Activated CD4-positive, alpha-beta memory T cell treated with anti-CD3 and anti-CD28 coated beads, Interleukin-2, amount 10 ng/mL, durations not matched to agents 7 days and 5 days (primary cell): ENCODE results near the gene ST8SIA1. TPM values are rescaled to one million over a fixed set of nuclear protein-coding genes. Genes with fewer than 3 reads are reported as not detected.

Source experiments
- CTCF ChIA-PET: fragments of 350-600 bp; sonication (Branson Sonifier 250); formaldehyde crosslinking; loops from one replicate; lab custom pipeline; 2021; ENCODE audit warnings: antibody characterized with exemption, inconsistent platforms; lab: Charles Lee
- POLR2A ChIA-PET: fragments of 350-600 bp; sonication (Branson Sonifier 250); formaldehyde crosslinking; loops from one replicate; lab custom pipeline; 2021; ENCODE audit warnings: antibody characterized with exemption; lab: Charles Lee
- DNase-seq: peaks from one replicate; pipeline ENCODE4 v3.0.0-alpha.2; 2020
- H3K27ac Mint-ChIP-seq: one replicate; pipeline ENCODE4 v1.8.0; 2021; ENCODE audit warnings: mild to moderate bottlenecking, mixed read lengths
- H3K27me3 Mint-ChIP-seq: one replicate; pipeline ENCODE4 v1.8.0; 2021; ENCODE audit warnings: mixed read lengths
- H3K36me3 Mint-ChIP-seq: one replicate; pipeline ENCODE4 v1.8.0; 2021; ENCODE audit warnings: low read depth, mixed read lengths
- H3K4me1 Mint-ChIP-seq: one replicate; pipeline ENCODE4 v1.8.0; 2021; ENCODE audit warnings: mixed read lengths
- H3K4me3 Mint-ChIP-seq: one replicate; pipeline ENCODE4 v1.8.0; 2021; ENCODE audit warnings: mild to moderate bottlenecking, mixed read lengths
- H3K9me3 Mint-ChIP-seq: one replicate; pipeline ENCODE4 v1.8.0; 2021; ENCODE audit warnings: mixed read lengths
- total RNA-seq, 2 experiments: library from RNA; stranded (reverse); gene quantifications; one replicate each; pipeline ENCODE4 v1.2.3, GENCODE V29; 2021

ST8SIA1 gene
- total RNA-seq, 2 experiments from 2014 or later = 2.6 to 3.1 TPM

DNA sequence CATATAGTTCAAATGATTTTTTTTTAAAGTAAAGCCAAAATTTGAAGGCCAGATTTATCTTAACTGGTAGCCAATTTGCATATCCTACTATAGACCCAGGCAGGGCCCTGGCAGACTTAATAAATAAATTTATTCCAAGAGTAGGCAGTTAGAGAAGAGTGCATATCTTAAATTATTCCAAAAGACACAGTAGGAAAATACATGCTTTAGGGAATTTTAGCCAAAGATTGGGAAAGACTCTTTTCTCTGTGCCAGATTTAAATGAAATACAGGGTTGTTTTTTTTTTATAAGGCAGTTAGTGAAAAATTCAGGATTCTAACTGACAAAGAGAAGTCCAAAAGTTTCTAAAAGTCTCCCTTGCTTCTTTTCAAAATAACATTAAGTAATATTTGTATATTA lies 65.5 kb downstream of the ST8SIA1 start:
- Mint-ChIP-seq H3K4me1 (no peaks in the 10 kb centered on the region), H3K27me3 (no peaks in the 10 kb centered on the region), H3K9me3 (no peaks in the 10 kb centered on the region), H3K27ac (no peak overlapping the region), H3K36me3 (no peaks in the 10 kb centered on the region), H3K4me3 (no peak overlapping the region)
- POLR2A ChIA-PET = no interaction called here
- DNase-seq = no peak
- CTCF ChIA-PET = no interaction called here

DNA sequence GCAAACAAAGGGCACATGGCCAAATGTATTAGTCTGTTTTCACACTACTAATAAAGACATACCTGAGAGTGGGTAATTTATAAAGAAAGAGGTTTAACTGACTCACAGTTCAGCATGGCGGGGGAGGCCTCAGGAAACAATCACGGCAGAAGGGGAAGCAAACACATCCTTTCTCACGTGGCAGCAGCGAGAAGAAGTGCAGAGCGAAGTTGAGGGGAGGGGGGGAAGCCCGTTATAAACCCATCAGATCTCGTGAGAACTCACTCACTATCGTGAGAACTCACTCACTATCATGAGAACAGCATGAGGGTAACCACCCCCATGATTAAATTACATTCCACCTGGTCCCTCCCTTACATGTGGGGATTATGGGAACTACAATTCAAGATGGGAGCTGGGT lies 66.1 kb downstream of the ST8SIA1 start:
- no peak overlapping the region for H3K27ac Mint-ChIP-seq
- H3K4me3 Mint-ChIP-seq = no peak overlapping the region
- H3K36me3 Mint-ChIP-seq = no peaks in the 10 kb centered on the region
- no peak for DNase-seq
- ChIA-PET CTCF (no interaction called here), POLR2A (no interaction called here)
- H3K27me3 Mint-ChIP-seq = no peaks in the 10 kb centered on the region
- no peaks in the 10 kb centered on the region for H3K9me3 Mint-ChIP-seq
- no peaks in the 10 kb centered on the region for H3K4me1 Mint-ChIP-seq

DNA sequence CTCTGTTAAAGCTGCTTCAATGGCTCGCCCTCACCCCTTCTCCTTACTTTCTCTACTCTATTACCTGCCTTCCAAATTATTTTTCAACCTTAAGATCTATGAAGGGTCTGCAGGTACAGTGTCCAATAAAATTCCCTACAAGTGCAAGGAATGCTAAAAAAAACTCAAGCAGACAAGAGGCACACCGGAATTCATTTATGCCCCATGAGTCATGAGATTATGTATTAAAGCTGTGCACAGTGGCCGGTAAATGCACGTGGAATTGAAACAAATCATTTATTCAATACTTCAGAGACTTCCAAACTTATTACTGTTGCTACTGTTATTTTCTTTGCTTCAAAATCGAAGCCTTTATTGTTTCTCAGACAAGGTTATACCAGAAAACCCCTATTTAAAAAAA lies 68.4 kb downstream of the ST8SIA1 start:
- H3K27me3 Mint-ChIP-seq = no peaks in the 10 kb centered on the region
- no peaks in the 10 kb centered on the region for H3K9me3 Mint-ChIP-seq
- H3K27ac Mint-ChIP-seq = no peak overlapping the region
- H3K4me3 Mint-ChIP-seq = no peak overlapping the region
- POLR2A ChIA-PET = no interaction called here
- H3K36me3 Mint-ChIP-seq = no peaks in the 10 kb centered on the region
- CTCF ChIA-PET = no interaction called here
- no peaks in the 10 kb centered on the region for H3K4me1 Mint-ChIP-seq
- DNase-seq = no peak

- DNase-seq = no peak
- H3K4me1 Mint-ChIP-seq = no peaks in the 10 kb centered on the region
- H3K27ac Mint-ChIP-seq = no peak overlapping the region
- no peak overlapping the region for H3K4me3 Mint-ChIP-seq
- no peaks in the 10 kb centered on the region for H3K27me3 Mint-ChIP-seq
- H3K36me3 Mint-ChIP-seq = no peaks in the 10 kb centered on the region
- ChIA-PET POLR2A (no interaction called here), CTCF (no interaction called here)
- no peaks in the 10 kb centered on the region for H3K9me3 Mint-ChIP-seq
These were observed 70.1 kb downstream of the ST8SIA1 start for GRCh38 chr12:22264380-22264779.

DNA sequence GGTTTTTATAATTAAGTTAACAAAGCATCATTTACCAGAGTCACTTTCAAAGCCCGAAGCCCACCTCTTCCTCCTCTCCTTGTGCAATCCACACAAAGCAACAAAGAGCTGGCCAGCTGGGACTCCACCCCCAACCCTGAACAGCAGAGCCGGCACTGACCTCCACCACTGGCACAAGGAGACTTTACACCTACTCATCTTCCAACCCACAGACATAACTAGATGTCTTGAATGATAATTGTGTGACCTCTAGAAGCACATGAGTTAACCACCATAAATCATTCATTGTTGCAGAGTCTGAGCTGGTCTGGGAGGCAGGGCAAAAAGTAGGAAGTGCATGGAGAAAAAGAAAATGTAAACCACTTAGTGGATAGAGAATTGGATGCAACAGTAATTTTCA lies 72.2 kb downstream of the ST8SIA1 start:
- H3K36me3 Mint-ChIP-seq = no peaks in the 10 kb centered on the region
- DNase-seq = no peak
- H3K27me3 Mint-ChIP-seq = no peaks in the 10 kb centered on the region
- H3K4me3 Mint-ChIP-seq = no peak overlapping the region
- POLR2A ChIA-PET = no interaction called here
- H3K9me3 Mint-ChIP-seq = no peaks in the 10 kb centered on the region
- CTCF ChIA-PET = no interaction called here
- no peaks in the 10 kb centered on the region for H3K4me1 Mint-ChIP-seq
- H3K27ac Mint-ChIP-seq = no peak overlapping the region

DNA sequence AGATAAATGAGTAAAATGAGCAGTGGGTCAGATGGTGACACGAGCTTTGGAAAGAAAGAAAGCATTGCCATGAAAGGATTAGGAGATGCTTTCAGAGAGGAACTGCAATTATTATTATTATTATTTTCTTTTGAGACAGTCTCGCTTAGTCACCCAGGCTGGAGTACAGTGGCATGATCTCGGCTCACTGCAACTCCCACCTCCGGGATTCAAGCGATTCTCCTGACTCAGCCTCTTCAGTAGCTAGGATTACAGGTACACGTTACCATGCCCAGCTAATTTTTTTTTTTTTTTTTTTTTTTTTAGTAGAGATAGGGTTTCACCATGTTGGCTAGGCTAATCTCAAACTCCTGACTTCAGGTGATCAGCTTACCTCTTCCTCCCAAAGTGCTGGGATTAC lies 77.4 kb downstream of the ST8SIA1 start:
- ChIA-PET POLR2A (no interaction called here), CTCF (interaction anchor here (1.5 kb wide), 1 partner anchor 14 kb away, joined by 4 read pairs; no protein-coding TSS in a partner anchor)
- no peak for DNase-seq
- Mint-ChIP-seq H3K9me3 (no peaks in the 10 kb centered on the region), H3K4me1 (no peaks in the 10 kb centered on the region), H3K36me3 (no peaks in the 10 kb centered on the region), H3K27me3 (no peaks in the 10 kb centered on the region), H3K4me3 (no peak overlapping the region), H3K27ac (no peak overlapping the region)

- no peak for DNase-seq
- Mint-ChIP-seq H3K27ac (no peak overlapping the region), H3K27me3 (no peaks in the 10 kb centered on the region), H3K4me1 (no peaks in the 10 kb centered on the region), H3K36me3 (no peaks in the 10 kb centered on the region), H3K4me3 (no peak overlapping the region), H3K9me3 (no peaks in the 10 kb centered on the region)
- CTCF ChIA-PET = interaction anchor here (1.5 kb wide), 1 partner anchor 13 kb away, joined by 4 read pairs; no protein-coding TSS in a partner anchor
- POLR2A ChIA-PET = no interaction called here
These were observed 77.9 kb downstream of the ST8SIA1 start for GRCh38 chr12:22256605-22257004.

GRCh38 chr12:22256041-22256441 lies 78.5 kb downstream of the ST8SIA1 start:
- ChIA-PET CTCF (interaction anchor here (1.5 kb wide), 1 partner anchor 13 kb away, joined by 4 read pairs; no protein-coding TSS in a partner anchor), POLR2A (no interaction called here)
- Mint-ChIP-seq H3K27ac (no peak overlapping the region), H3K4me1 (peaks cover 1% of the 10 kb centered on the region), H3K36me3 (no peaks in the 10 kb centered on the region), H3K9me3 (no peaks in the 10 kb centered on the region), H3K4me3 (no peak overlapping the region), H3K27me3 (no peaks in the 10 kb centered on the region)
- DNase-seq = no peak

- Mint-ChIP-seq H3K36me3 (no peaks in the 10 kb centered on the region), H3K27ac (no peak overlapping the region), H3K4me3 (no peak overlapping the region), H3K27me3 (no peaks in the 10 kb centered on the region), H3K4me1 (peaks cover 4% of the 10 kb centered on the region), H3K9me3 (no peaks in the 10 kb centered on the region)
- ChIA-PET POLR2A (no interaction called here), CTCF (no interaction called here)
- no peak for DNase-seq
These were observed 79.4 kb downstream of the ST8SIA1 start for GRCh38 chr12:22255097-22255496.

GRCh38 chr12:22254478-22254877 lies 80.0 kb downstream of the ST8SIA1 start:
- Mint-ChIP-seq H3K4me3 (no peak overlapping the region), H3K27ac (no peak overlapping the region)
- POLR2A ChIA-PET = no interaction called here

DNA sequence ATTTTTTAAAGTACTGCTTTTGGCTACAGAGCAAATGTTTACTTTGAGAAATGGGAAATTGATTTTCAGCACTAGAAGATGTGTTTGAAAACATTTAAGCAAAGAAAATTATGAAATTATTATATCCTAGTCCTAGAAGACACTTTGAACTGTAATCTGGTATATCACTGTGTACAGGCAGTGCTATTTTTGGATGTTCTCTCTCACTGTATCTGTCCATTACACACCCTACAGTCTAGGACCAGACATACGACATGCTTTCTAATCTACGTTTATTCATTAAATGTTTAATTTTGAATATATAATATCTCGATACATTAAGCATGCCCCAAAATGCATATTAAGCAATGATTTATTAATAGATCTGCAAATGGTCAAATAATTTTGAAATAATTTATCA lies 82.5 kb downstream of the ST8SIA1 start:
- no peak overlapping the region for H3K27ac Mint-ChIP-seq
- DNase-seq = no peak
- H3K9me3 Mint-ChIP-seq = no peaks in the 10 kb centered on the region
- H3K27me3 Mint-ChIP-seq = no peaks in the 10 kb centered on the region
- no peak overlapping the region for H3K4me3 Mint-ChIP-seq
- ChIA-PET POLR2A (no interaction called here), CTCF (no interaction called here)
- H3K36me3 Mint-ChIP-seq = no peaks in the 10 kb centered on the region
- peaks cover 4% of the 10 kb centered on the region for H3K4me1 Mint-ChIP-seq

More at GRCh38 chr12:22254478-22254877, 80.0 kb downstream of the ST8SIA1 start:
- Mint-ChIP-seq H3K27me3 (no peaks in the 10 kb centered on the region), H3K36me3 (no peaks in the 10 kb centered on the region), H3K4me1 (peaks cover 4% of the 10 kb centered on the region), H3K9me3 (no peaks in the 10 kb centered on the region)
- CTCF ChIA-PET = no interaction called here
- no peak for DNase-seq

DNA sequence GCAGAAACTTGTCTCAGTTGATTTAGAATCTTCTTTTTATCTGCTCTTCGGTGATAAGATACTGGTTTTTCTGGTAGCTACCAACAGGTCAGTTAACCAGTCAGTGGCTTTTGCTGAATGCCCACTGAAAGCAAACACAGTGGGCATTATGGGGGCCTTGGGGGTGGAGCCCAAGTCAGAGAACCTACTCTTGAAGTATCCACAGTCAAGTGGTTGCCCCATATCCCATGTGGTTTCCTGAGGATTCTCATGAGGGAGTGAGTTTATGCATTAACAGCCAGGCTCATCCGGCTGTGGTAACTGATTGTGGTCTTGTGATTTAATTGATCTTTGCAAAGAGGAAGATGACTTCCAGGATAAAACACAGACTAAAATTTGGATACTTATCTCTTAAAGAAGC lies 83.7 kb downstream of the ST8SIA1 start:
- no peaks in the 10 kb centered on the region for H3K36me3 Mint-ChIP-seq
- DNase-seq = no peak
- no peak overlapping the region for H3K4me3 Mint-ChIP-seq
- peaks cover 4% of the 10 kb centered on the region for H3K4me1 Mint-ChIP-seq
- CTCF ChIA-PET = interaction anchor here (0.6 kb wide), 1 partner anchor 53 kb away, joined by 3 read pairs; no protein-coding TSS in a partner anchor
- H3K27me3 Mint-ChIP-seq = no peaks in the 10 kb centered on the region
- POLR2A ChIA-PET = no interaction called here
- no peaks in the 10 kb centered on the region for H3K9me3 Mint-ChIP-seq
- H3K27ac Mint-ChIP-seq = no peak overlapping the region

DNA sequence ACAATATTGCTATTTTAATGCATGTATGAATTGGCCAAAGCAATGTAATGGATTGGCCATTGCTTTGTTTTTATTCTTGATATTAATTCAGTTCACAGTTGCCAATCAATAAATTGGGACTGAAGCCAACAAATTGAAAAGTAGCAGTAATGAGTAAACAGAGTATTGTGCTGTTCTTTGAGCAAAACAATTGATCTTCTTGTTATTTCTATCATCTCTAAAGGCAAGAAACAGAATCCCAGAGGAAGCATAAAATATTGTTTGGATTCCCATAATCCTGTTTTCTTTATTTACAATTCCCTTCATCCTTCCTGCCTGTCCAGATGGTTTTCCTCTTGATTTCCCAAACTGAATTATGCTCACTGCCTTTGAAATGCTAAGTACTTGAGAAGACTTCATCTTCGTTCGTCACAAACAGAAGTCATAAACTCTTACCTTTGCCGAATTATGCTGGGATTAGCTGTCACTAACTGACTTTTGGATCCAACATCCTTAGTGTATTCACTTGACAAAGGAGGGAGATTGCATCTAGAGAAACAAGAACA lies 85.9 kb downstream of the ST8SIA1 start:
- H3K9me3 Mint-ChIP-seq = no peaks in the 10 kb centered on the region
- DNase-seq = no peak
- H3K4me1 Mint-ChIP-seq = peaks cover 4% of the 10 kb centered on the region
- no peaks in the 10 kb centered on the region for H3K27me3 Mint-ChIP-seq
- ChIA-PET POLR2A (no interaction called here), CTCF (no interaction called here)
- no peaks in the 10 kb centered on the region for H3K36me3 Mint-ChIP-seq
- H3K27ac Mint-ChIP-seq = no peak overlapping the region
- H3K4me3 Mint-ChIP-seq = no peak overlapping the region

DNA sequence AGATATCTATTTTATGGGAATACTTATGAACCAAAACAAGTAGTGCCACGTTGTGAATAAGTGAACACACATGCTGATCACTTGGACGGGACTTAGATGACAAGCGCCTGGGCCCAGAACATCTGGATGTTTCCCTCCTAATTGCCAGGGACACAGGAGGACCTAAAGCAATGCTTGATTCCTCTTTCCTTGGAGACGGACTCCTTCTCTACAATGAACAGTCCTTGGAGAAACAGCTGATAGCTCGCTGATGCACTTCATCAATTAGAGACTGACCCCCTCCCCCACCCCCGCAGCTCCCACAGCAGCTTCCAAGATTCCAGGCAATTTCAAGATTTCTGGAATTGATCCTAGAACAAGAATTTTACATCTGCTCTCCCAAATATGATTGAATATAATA lies 86.4 kb downstream of the ST8SIA1 start:
- Mint-ChIP-seq H3K27me3 (no peaks in the 10 kb centered on the region), H3K27ac (no peak overlapping the region)

More for the DNA sequence above, 86.4 kb downstream of the ST8SIA1 start:
- H3K4me1 Mint-ChIP-seq = peaks cover 4% of the 10 kb centered on the region
- ChIA-PET POLR2A (no interaction called here), CTCF (no interaction called here)
- DNase-seq = no peak
- no peak overlapping the region for H3K4me3 Mint-ChIP-seq
- H3K9me3 Mint-ChIP-seq = no peaks in the 10 kb centered on the region
- H3K36me3 Mint-ChIP-seq = no peaks in the 10 kb centered on the region
